SK-N-MC (cell line): Measurements from ENCODE around the gene BTBD16.

Experiments
- EZH2 ChIP-seq: fragments of 200-600 bp; sonication (generic); IDR thresholded peaks from one replicate; pipeline ENCODE4 v1.6.1; 2017; ENCODE audit warnings: antibody characterized with exemption
- POLR2AphosphoS5 ChIP-seq: IDR thresholded peaks from 2 replicates; pipeline ENCODE4 v1.6.1; 2012; ENCODE audit warnings: mild to moderate bottlenecking, low read depth, low read length, borderline replicate concordance

DNA sequence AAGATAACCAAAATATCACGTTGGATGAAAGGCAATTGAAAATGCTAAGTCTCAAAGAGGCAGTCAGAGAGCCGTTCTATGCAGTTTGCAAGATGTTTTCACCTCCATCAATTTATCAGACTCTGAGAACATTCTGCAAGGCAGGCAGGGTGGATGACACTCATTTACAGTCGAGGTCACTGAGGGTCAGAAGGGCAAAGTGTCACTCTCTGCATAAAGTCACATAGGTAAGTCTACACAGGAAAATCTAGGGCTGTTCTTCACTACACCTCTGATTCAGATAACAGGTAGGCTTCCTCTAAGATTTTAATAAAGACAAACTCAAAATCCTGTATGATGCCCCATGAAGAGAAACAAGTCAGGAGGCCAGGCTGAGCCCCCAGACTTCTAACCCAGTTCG, 102.0 kb downstream of the BTBD16 start:
- TF ChIP-seq EZH2 (no peak), POLR2AphosphoS5 (no peak)
